GM12878 (cell line): ENCODE measurements around the gene TAF11. TPM values are rescaled to one million over a fixed set of nuclear protein-coding genes. Genes with fewer than 3 reads are reported as not detected.

ENCODE experiments used
- ATAC-seq: fragments of 200-7000 bp; cut with Tn5 transposase; 3 replicates; pipeline ENCODE4 v1.9.1; 2020; ENCODE audit warnings: mild to moderate bottlenecking, moderate library complexity
- BruUV-seq: library from RNA; stranded (reverse); fragments of 400-500 nt; replicated peaks from 2 replicates; lab custom pipeline; 2021; lab: Mats Ljungman, UMichigan
- CTCF ChIA-PET: fragments of 300-600 bp; sonication (Branson Sonifier 250); formaldehyde crosslinking; extraction: SDS; loops from one replicate; lab custom pipeline; 2021; ENCODE audit warnings: inconsistent platforms; lab: Yijun Ruan, JAX
- POLR2A ChIA-PET: fragments of 350-600 bp; formaldehyde crosslinking; extraction: SDS; loops from one replicate; lab custom pipeline; 2021; ENCODE audit warnings: inconsistent platforms; lab: Charles Lee
- RAD21 ChIA-PET: fragments of 300-600 bp; sonication (Branson Sonifier 250); formaldehyde crosslinking; loops from one replicate; lab custom pipeline; 2023; ENCODE audit warnings: antibody characterized with exemption; ENCODE audit not compliant: unreplicated experiment; lab: Charles Lee
- SMC1A ChIA-PET: fragments of 300-600 bp; sonication (Branson Sonifier 250); formaldehyde crosslinking; loops from one replicate; lab custom pipeline; 2023; ENCODE audit not compliant: unreplicated experiment, uncharacterized antibody; lab: Charles Lee
- DNase-seq: peaks from one replicate; pipeline ENCODE4 v3.0.0-alpha.2; 2011; ENCODE audit warnings: low read depth, low spot score
- FAIRE-seq: peaks from 3 replicates; lab custom pipeline; 2011; peaks lifted over from hg19 to GRCh38; lab: Jason Lieb, UNC
- H2AFZ ChIP-seq: 2 replicates; pipeline ENCODE4 v1.6.0; 2011; ENCODE audit warnings: low read depth, low read length, control low read depth; ENCODE audit not compliant: control insufficient read depth
- H3K27ac ChIP-seq: 2 replicates; pipeline ENCODE4 v1.5.1; 2011; ENCODE audit warnings: control low read depth; ENCODE audit not compliant: control insufficient read depth, insufficient read depth
- H3K27me3 ChIP-seq, 2 experiments: replicated peaks in 1 of 2; 2 replicates each; pipeline versions ENCODE4 v1.6.0 to v1.6.1; 2011; ENCODE audit warnings: low read length in 1 of 2; ENCODE audit not compliant: control insufficient read depth in 2 of 2, insufficient read depth in 2 of 2
- H3K36me3 ChIP-seq, 2 experiments: 2 replicates each; pipeline ENCODE4 v1.5.1; 2011; ENCODE audit warnings: low read length in 1 of 2; ENCODE audit not compliant: control insufficient read depth in 2 of 2, insufficient read depth in 2 of 2
- H3K4me1 ChIP-seq: 2 replicates; pipeline ENCODE4 v1.6.1; 2011; ENCODE audit warnings: mild to moderate bottlenecking, low read length, moderate library complexity, mixed read lengths; ENCODE audit not compliant: control insufficient read depth, insufficient read depth
- H3K4me2 ChIP-seq: 2 replicates; pipeline ENCODE4 v1.6.0; 2011; ENCODE audit warnings: control low read depth; ENCODE audit not compliant: control insufficient read depth, insufficient read depth
- H3K4me3 ChIP-seq: fragments of 200-600 bp; sonication (generic); 2 replicates; pipeline ENCODE4 v1.5.1; 2016
- H3K79me2 ChIP-seq: 2 replicates; pipeline ENCODE4 v1.6.0; 2011; ENCODE audit warnings: low read length; ENCODE audit not compliant: control insufficient read depth, insufficient read depth
- H3K9ac ChIP-seq: 2 replicates; pipeline ENCODE4 v1.8.0; 2011; ENCODE audit warnings: low read length, control low read depth, mixed read lengths; ENCODE audit not compliant: control insufficient read depth, insufficient read depth
- H3K9me3 ChIP-seq: replicated peaks from 3 replicates; pipeline ENCODE4 v1.5.1; 2011; ENCODE audit warnings: mild to moderate bottlenecking, low read length; ENCODE audit not compliant: control insufficient read depth, insufficient read depth
- H4K20me1 ChIP-seq: 2 replicates; pipeline ENCODE4 v1.6.0; 2011; ENCODE audit not compliant: control insufficient read depth, insufficient read depth
- ATF7 ChIP-seq: fragments of 450-650 bp; IDR thresholded peaks from 2 replicates; pipeline ENCODE4 v1.6.1; 2016; ENCODE audit warnings: low read depth, mild to moderate bottlenecking
- KAT2A ChIP-seq: conservative IDR thresholded peaks from 2 replicates; pipeline ENCODE4 v1.6.1; 2011; ENCODE audit warnings: low read depth, low read length; ENCODE audit not compliant: control insufficient read depth
- ZNF622 ChIP-seq: fragments of 450-650 bp; IDR thresholded peaks from 2 replicates; pipeline ENCODE4 v1.6.1; 2017; ENCODE audit warnings: mild to moderate bottlenecking, inconsistent platforms
- WGBS: methylation state at CpG from one replicate; pipeline ENCODE4 v1.1.6; 2016; ENCODE audit warnings: low lambda C conversion rate; ENCODE audit not compliant: insufficient replicate concordance, insufficient coverage; ENCODE audit errors: missing lambda C conversion rate; 5-methylcytosine and 5-hydroxymethylcytosine counted together
- in situ Hi-C: fragments of 300-500 bp; cut with MboI; formaldehyde crosslinking; loops from 9 replicates; pipeline ENCODE4 v1.14.3; 2018; ENCODE audit warnings: mixed read lengths
- intact Hi-C: fragments of 100-400 bp; cut with micrococcal nuclease; formaldehyde crosslinking; loops from one replicate; pipeline ENCODE4 v1.14.2; 2022; ENCODE audit not compliant: unreplicated experiment
- polyA plus RNA-seq, 11 experiments: library from polyadenylated mRNA; depleted of rRNA in 4 of 11; unstranded in 6 of 11; stranded (reverse) in 5 of 11; fragments of >200 nt; fragmentation: Nextera tagmentation in 4 of 11; fragmentation: Illumina TruSeq in 1 of 11; extraction: Ambion mirVana in 4 of 11; extraction: Trizol in 1 of 11; gene quantifications; 1 replicate in 1 of 11; 2 replicates in 10 of 11; pipeline versions ENCODE4 v1.2.1 to v1.2.3, GENCODE V29; 2011 to 2016; ENCODE audit warnings: inconsistent platforms in 2 of 11, missing spikeins in 2 of 11, low read depth in 1 of 11
- total RNA-seq, 4 experiments: library from RNA; depleted of rRNA in 3 of 4; stranded (reverse); fragments of >200 nt in 3 of 4; fragmentation: Illumina TruSeq in 1 of 4; extraction: Trizol in 1 of 4; gene quantifications; 2 replicates each; pipeline versions ENCODE4 v1.2.1 to v1.2.3, GENCODE V29; 2013 to 2021
- TF ChIP-seq, protein P1 (sequence below): fragments of 450-650 bp; IDR thresholded peaks from 2 replicates; pipeline ENCODE4 v1.6.1; 2016; ENCODE audit warnings: mild to moderate bottlenecking, moderate library complexity, borderline replicate concordance
- TF ChIP-seq, protein P2 (sequence below): IDR thresholded peaks from 2 replicates; pipeline ENCODE4 v1.6.1; 2011; ENCODE audit warnings: borderline replicate concordance, low read depth, mild to moderate bottlenecking, moderate library complexity, low read length; ENCODE audit not compliant: insufficient read depth, poor library complexity, severe bottlenecking
- TF ChIP-seq, protein P3 (sequence below): fragments of 450-650 bp; conservative IDR thresholded peaks from 2 replicates; pipeline ENCODE4 v1.6.1; 2017; ENCODE audit warnings: mild to moderate bottlenecking, moderate library complexity
- TF ChIP-seq, protein P4 (sequence below): IDR thresholded peaks from 2 replicates; pipeline ENCODE4 v1.6.1; 2012; ENCODE audit warnings: low read depth, low read length, improper control_type of control experiment
- TF ChIP-seq, protein P5 (sequence below): fragments of 450-650 bp; IDR thresholded peaks from 2 replicates; pipeline ENCODE4 v1.6.1; 2016; ENCODE audit warnings: mild to moderate bottlenecking

Gene TAF11
- total and polyA plus RNA-seq, 10 of the 15 experiments (the other 5 are each of a cell fraction or from before 2014, with no cell fraction given) = 24.6 to 59.2 (median 32.0) TPM

DNA sequence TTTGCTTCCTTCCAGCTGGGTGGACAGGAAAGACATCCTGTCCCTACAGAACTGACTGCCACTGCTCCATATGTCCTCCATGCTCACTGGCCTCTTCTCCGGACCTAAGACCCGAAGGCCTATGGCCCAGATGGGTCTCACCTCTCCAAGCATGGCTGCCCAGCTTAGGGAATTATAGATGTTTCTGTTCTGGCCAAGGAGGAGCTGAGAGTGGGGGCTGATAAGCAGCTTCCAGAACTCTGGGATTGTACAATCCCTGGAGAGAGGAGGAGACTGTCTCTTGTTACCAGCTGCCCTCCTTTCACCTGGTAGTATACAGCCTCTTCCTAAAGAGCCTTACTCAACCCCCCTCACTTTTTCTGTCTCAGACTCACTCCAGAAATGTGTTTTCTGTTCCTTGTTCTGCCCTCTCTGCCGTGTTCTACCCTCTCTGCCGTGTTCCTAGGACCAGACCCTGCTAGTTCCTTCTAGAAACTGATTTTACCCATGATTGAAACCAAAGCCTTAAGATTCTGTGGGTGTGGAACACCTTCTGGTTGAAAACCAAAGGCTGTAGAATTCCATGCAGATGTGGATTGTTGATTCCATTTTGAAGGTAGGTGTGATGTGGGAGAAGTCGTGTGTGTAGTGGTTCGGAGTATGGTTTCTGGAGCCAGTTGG lies 29.9 kb upstream of the TAF11 start (continued):
- no peak for TF ChIP-seq ZNF622

DNA sequence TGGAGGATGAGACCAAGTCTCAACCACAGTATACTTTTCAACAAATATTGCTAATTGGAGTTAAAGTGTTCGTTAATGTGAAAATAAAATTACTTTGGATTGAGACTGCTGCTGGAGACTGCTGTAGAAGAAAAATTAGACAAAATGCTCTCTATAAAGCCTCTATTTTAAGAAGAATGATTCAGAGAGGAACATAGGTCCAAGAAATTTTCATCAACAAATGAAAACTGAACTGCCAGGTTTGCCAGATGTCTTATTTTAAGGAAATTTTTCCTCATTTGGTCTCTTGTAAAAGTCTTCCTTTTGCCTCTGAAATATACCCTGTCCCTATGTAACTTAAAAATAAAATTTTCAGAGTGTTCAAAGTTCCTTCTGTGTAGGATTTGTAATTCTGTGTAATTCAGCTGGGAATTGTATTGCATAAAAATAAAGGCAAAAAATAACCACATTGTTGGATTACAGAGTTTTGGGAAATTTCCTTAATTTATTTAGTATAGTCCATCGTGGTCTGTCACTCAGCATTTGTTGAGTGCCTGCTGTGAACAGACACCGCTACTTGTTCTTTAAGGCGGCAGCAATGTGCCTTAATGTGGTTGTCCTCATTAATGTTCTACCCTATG lies 28.6 kb upstream of the TAF11 start:
- SMC1A ChIA-PET = interaction anchor here (1.6 kb wide), 1 partner anchor 11 kb away, joined by 4 read pairs; no protein-coding TSS in a partner anchor
- TF ChIP-seq, protein P1, sequence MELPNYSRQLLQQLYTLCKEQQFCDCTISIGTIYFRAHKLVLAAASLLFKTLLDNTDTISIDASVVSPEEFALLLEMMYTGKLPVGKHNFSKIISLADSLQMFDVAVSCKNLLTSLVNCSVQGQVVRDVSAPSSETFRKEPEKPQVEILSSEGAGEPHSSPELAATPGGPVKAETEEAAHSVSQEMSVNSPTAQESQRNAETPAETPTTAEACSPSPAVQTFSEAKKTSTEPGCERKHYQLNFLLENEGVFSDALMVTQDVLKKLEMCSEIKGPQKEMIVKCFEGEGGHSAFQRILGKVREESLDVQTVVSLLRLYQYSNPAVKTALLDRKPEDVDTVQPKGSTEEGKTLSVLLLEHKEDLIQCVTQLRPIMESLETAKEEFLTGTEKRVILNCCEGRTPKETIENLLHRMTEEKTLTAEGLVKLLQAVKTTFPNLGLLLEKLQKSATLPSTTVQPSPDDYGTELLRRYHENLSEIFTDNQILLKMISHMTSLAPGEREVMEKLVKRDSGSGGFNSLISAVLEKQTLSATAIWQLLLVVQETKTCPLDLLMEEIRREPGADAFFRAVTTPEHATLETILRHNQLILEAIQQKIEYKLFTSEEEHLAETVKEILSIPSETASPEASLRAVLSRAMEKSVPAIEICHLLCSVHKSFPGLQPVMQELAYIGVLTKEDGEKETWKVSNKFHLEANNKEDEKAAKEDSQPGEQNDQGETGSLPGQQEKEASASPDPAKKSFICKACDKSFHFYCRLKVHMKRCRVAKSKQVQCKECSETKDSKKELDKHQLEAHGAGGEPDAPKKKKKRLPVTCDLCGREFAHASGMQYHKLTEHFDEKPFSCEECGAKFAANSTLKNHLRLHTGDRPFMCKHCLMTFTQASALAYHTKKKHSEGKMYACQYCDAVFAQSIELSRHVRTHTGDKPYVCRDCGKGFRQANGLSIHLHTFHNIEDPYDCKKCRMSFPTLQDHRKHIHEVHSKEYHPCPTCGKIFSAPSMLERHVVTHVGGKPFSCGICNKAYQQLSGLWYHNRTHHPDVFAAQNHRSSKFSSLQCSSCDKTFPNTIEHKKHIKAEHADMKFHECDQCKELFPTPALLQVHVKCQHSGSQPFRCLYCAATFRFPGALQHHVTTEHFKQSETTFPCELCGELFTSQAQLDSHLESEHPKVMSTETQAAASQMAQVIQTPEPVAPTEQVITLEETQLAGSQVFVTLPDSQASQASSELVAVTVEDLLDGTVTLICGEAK = no peak
- TF ChIP-seq, protein P2, sequence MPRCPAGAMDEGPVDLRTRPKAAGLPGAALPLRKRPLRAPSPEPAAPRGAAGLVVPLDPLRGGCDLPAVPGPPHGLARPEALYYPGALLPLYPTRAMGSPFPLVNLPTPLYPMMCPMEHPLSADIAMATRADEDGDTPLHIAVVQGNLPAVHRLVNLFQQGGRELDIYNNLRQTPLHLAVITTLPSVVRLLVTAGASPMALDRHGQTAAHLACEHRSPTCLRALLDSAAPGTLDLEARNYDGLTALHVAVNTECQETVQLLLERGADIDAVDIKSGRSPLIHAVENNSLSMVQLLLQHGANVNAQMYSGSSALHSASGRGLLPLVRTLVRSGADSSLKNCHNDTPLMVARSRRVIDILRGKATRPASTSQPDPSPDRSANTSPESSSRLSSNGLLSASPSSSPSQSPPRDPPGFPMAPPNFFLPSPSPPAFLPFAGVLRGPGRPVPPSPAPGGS = no peak
- TF ChIP-seq, protein P3, sequence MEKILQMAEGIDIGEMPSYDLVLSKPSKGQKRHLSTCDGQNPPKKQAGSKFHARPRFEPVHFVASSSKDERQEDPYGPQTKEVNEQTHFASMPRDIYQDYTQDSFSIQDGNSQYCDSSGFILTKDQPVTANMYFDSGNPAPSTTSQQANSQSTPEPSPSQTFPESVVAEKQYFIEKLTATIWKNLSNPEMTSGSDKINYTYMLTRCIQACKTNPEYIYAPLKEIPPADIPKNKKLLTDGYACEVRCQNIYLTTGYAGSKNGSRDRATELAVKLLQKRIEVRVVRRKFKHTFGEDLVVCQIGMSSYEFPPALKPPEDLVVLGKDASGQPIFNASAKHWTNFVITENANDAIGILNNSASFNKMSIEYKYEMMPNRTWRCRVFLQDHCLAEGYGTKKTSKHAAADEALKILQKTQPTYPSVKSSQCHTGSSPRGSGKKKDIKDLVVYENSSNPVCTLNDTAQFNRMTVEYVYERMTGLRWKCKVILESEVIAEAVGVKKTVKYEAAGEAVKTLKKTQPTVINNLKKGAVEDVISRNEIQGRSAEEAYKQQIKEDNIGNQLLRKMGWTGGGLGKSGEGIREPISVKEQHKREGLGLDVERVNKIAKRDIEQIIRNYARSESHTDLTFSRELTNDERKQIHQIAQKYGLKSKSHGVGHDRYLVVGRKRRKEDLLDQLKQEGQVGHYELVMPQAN = no peak
- TF ChIP-seq ATF7 (no peak), KAT2A (no peak)
- TF ChIP-seq, protein P4, sequence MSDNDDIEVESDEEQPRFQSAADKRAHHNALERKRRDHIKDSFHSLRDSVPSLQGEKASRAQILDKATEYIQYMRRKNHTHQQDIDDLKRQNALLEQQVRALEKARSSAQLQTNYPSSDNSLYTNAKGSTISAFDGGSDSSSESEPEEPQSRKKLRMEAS = no peak
- TF ChIP-seq, protein P5, sequence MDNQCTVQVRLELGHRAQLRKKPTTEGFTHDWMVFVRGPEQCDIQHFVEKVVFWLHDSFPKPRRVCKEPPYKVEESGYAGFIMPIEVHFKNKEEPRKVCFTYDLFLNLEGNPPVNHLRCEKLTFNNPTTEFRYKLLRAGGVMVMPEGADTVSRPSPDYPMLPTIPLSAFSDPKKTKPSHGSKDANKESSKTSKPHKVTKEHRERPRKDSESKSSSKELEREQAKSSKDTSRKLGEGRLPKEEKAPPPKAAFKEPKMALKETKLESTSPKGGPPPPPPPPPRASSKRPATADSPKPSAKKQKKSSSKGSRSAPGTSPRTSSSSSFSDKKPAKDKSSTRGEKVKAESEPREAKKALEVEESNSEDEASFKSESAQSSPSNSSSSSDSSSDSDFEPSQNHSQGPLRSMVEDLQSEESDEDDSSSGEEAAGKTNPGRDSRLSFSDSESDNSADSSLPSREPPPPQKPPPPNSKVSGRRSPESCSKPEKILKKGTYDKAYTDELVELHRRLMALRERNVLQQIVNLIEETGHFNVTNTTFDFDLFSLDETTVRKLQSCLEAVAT = no peak

More for the DNA sequence above, 28.6 kb upstream of the TAF11 start:
- DNase-seq = no peak
- FAIRE-seq = no peak
- Histone ChIP-seq H3K27me3 (no peaks in the 10 kb centered on the region), H3K4me1 (peaks cover 12% of the 10 kb centered on the region), H3K27ac (no peak overlapping the region), H3K4me3 (no peak overlapping the region), H4K20me1 (no peaks in the 10 kb centered on the region), H3K4me2 (no peak overlapping the region), H2AFZ (no peak overlapping the region), H3K9ac (no peak overlapping the region), H3K36me3 (no peaks in the 10 kb centered on the region), H3K79me2 (no peaks in the 10 kb centered on the region), H3K9me3 (no peaks in the 10 kb centered on the region)
- POLR2A ChIA-PET = no interaction called here
- in situ Hi-C loops = no loop called here
- CTCF ChIA-PET = no interaction called here
- RAD21 ChIA-PET = no interaction called here
- 98% methylated on average over 4 of the region's 4 CpGs for WGBS
- no peak for ATAC-seq
- intact Hi-C loops = no loop called here
- BruUV-seq = no TSS peak
